Measurements from ENCODE around the gene ARL3. TPM values are rescaled to one million over a fixed set of nuclear protein-coding genes. Genes with fewer than 3 reads are reported as not detected.

Gene ARL3
- total RNA-seq, 4 donors from 2014 or later, result 11.0 to 17.7 (median 13.8) TPM

GRCh38 chr10:102738692-102739121, 24.5 kb upstream of the ARL3 start:
- peak in 1 of 2 donors; percentile 43 for TF ChIP-seq EP300 (IDR thresholded peaks at IDR 0.05)
- TF ChIP-seq CTCF (IDR thresholded peaks at IDR 0.05), result no peak
- no peak for TF ChIP-seq POLR2A (IDR thresholded peaks at IDR 0.05)
- DNase-seq (ENCODE audit: low spot score in 2 of 2), result no peak
- peaks cover 0 to 29% (median 6%) of the 10 kb centered on the region in 4 donors for H3K4me1 ChIP-seq
- no peak overlapping the region for H3K4me3 ChIP-seq
- H3K9me3 ChIP-seq, result no peaks in the 10 kb centered on the region
- peaks cover 0 to 34% (median 0%) of the 10 kb centered on the region in 3 donors for H3K36me3 ChIP-seq
- peak overlapping the region in 2 of 4 donors; percentile 41 to 59 for H3K27ac ChIP-seq
- H3K27me3 ChIP-seq, result no peaks in the 10 kb centered on the region

GRCh38 chr10:102735065-102735562, 20.9 kb upstream of the ARL3 start:
- 56 to 64% methylated on average over 9 of the region's 9 CpGs for WGBS, 2 donors
- H3K27ac ChIP-seq, result peak overlapping the region in 1 of 4 donors; percentile 62
- no peak overlapping the region for H3K4me3 ChIP-seq
- peaks cover 0 to 63% (median 0%) of the 10 kb centered on the region in 3 donors for H3K36me3 ChIP-seq
- peaks cover 0 to 21% (median 0%) of the 10 kb centered on the region in 4 donors for H3K4me1 ChIP-seq
- no peaks in the 10 kb centered on the region for H3K9me3 ChIP-seq
- TF ChIP-seq EP300 (IDR thresholded peaks at IDR 0.05), result no peak
- no peak for TF ChIP-seq CTCF (IDR thresholded peaks at IDR 0.05)
- no peak for TF ChIP-seq POLR2A (IDR thresholded peaks at IDR 0.05)
- peak; percentile 44 to 70 for DNase-seq (ENCODE audit: low spot score in 2 of 2)
- H3K27me3 ChIP-seq, result no peaks in the 10 kb centered on the region

GRCh38 chr10:102732661-102733060, 18.5 kb upstream of the ARL3 start:
- DNase-seq (ENCODE audit: low spot score in 2 of 2), result no peak
- Histone ChIP-seq H3K36me3 (peaks cover 0 to 72% (median 3%) of the 10 kb centered on the region in 3 donors), H3K27me3 (no peaks in the 10 kb centered on the region), H3K9me3 (no peaks in the 10 kb centered on the region), H3K27ac (no peak overlapping the region), H3K4me3 (no peak overlapping the region), H3K4me1 (peaks cover 0 to 28% (median 7%) of the 10 kb centered on the region in 4 donors)
- 83% methylated on average over 1 of the region's 1 CpG; no CpG with 5 or more reads in 1 of the 2 donors for WGBS, 2 donors
- TF ChIP-seq POLR2A (IDR thresholded peaks at IDR 0.05) (no peak), CTCF (IDR thresholded peaks at IDR 0.05) (no peak), EP300 (IDR thresholded peaks at IDR 0.05) (no peak)

DNA sequence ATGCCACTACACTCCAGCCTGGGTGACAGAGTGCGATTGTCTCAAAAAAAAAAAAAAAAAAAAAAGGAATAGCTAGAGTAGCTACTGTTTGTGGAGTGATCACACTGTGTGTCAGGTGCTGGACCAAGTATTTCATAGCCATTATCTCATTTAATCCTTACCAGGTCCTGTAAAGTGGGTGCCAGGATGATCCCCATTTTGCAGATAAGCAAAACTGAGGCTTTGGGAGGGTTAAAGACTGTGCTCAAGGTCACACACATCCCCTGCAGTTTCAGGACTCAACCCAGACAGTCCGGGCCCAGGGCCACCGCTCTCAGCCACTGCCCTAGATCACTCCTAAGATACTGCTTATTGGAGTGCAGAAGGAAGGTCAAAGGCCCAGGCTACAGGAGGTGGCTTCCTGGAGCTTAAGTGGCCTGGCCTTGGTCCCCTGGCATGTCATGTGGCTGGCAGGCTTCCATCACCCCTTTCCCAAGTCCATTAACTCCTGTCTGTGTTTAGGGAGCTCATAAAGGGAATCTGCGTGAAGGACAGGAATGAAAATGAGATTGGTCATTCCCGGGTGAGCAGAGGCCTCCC, 17.1 kb upstream of the ARL3 start:
- DNase-seq (ENCODE audit: low spot score in 2 of 2), result no peak
- no peak overlapping the region for H3K27ac ChIP-seq
- peaks cover 0 to 72% (median 3%) of the 10 kb centered on the region in 3 donors for H3K36me3 ChIP-seq
- H3K9me3 ChIP-seq, result no peaks in the 10 kb centered on the region
- no peak overlapping the region for H3K4me3 ChIP-seq
- H3K4me1 ChIP-seq, result peaks cover 0 to 27% (median 7%) of the 10 kb centered on the region in 4 donors
- TF ChIP-seq EP300 (IDR thresholded peaks at IDR 0.05), result no peak
- no peak for TF ChIP-seq POLR2A (IDR thresholded peaks at IDR 0.05)
- no peaks in the 10 kb centered on the region for H3K27me3 ChIP-seq
- WGBS, 2 donors, result 81 to 85% methylated on average over 5 of the region's 5 CpGs

DNA sequence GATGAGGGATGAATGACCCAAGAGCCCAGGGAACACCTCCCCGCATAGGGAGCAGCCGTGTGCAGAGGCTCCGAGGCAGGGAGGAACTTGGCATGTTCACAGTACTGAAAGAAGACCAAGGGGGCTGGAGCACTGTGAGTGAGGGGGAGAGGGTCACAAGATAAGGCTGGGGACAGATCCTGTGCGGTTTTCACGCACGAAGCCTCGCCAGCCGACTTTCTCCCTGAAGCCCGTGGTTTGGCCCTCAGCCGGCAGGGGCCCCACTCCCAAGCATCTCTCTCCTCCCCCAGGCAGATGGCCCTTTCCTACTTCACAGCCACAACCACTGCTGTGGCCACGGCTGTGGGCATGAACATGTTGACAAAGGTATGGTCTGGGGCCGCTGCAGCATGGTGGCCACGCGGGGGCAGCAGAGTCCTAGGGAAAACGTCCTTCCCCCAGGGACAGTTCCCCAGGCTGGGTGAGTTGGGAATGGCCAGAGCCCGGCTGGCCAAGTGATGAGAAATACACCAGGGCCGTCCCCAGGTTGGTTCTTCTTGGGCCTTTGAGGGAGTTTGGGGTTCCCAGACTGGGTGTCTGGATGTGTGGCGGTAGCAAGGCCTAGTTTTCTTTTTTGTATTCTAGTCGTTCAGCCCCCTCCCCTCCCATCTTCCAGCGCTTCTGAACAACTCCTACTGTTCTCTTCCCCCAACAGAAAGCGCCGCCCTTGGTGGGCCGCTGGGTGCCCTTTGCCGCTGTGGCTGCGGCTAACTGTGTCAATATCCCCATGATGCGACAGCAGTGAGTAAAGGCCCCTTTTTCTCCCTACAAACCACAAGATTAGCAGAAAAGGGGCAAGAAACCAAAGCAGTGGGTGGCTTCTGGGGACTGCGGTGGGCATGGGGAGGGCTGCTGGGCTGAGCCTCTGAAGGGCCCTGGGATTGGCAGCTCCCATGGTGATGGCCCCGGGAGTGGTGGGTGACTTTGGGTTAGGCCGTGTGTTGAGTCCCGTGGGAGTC, 15.1 kb upstream of the ARL3 start:
- no peaks in the 10 kb centered on the region for H3K9me3 ChIP-seq
- WGBS, 2 donors, result 28 to 34% methylated on average over 30 of the region's 30 CpGs
- peak; percentile 82 to 90 for DNase-seq (ENCODE audit: low spot score in 2 of 2)
- no peak overlapping the region for H3K4me3 ChIP-seq
- peaks cover 0 to 61% (median 3%) of the 10 kb centered on the region in 3 donors for H3K36me3 ChIP-seq
- H3K27me3 ChIP-seq, result no peaks in the 10 kb centered on the region
- H3K27ac ChIP-seq, result peak overlapping the region in 3 of 4 donors; percentile 41 to 69 (median 68)
- peaks cover 0 to 13% (median 7%) of the 10 kb centered on the region in 4 donors for H3K4me1 ChIP-seq
- peak in 1 of 2 donors; percentile 50 for TF ChIP-seq EP300 (IDR thresholded peaks at IDR 0.05)
- peak; percentile 82 to 98 (median 92) for TF ChIP-seq CTCF (IDR thresholded peaks at IDR 0.05)
- TF ChIP-seq POLR2A (IDR thresholded peaks at IDR 0.05), result no peak
